SK-N-MC (cell line): Measurements from ENCODE around the gene SYNCRIP.

Source experiments
- EZH2 ChIP-seq: fragments of 200-600 bp; sonication (generic); IDR thresholded peaks from one replicate; pipeline ENCODE4 v1.6.1; 2017; ENCODE audit warnings: antibody characterized with exemption
- FOXP2 ChIP-seq: optimal IDR thresholded peaks from 2 replicates; pipeline ENCODE3; 2011; ENCODE audit warnings: mild to moderate bottlenecking, moderate library complexity; ENCODE audit not compliant: insufficient read depth; ENCODE audit errors: extremely low read length, control extremely low read depth
- POLR2AphosphoS5 ChIP-seq: IDR thresholded peaks from 2 replicates; pipeline ENCODE4 v1.6.1; 2012; ENCODE audit warnings: mild to moderate bottlenecking, low read depth, low read length, borderline replicate concordance

DNA sequence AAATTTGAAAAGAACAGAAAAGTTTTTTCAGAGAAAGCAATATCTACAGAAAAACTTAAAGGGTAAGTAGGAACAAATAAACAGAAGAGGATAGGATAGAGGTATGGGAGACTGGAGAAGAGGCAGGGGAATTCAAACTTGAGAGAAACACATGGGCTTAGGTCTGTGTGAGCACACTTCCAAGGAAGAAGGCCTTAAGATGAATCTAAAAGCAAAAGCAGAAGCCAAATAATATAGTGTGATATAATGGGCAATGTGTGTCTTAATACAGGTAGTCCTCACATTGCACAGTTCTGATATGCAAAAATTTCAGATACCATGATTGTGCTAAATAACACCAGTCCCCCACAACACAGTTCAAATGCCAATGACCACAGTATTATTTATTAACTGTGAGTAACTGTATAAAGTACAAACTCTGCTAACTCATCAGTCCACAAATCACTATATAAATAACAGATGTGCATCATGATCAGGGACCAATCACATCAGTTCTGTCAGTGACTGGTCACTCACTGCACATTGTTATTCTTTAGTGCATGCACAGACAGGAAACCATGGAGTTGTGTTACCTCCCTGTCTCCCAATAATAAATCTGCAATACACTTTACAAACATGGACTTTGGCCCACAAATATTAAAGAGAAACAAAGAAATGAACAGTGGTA is 67.6 kb downstream of the SYNCRIP start:
- no peak for TF ChIP-seq POLR2AphosphoS5
- TF ChIP-seq EZH2, result no peak
- TF ChIP-seq FOXP2, result no peak
